ENCODE results near the gene PRRX1.

The PRRX1 gene

DNA sequence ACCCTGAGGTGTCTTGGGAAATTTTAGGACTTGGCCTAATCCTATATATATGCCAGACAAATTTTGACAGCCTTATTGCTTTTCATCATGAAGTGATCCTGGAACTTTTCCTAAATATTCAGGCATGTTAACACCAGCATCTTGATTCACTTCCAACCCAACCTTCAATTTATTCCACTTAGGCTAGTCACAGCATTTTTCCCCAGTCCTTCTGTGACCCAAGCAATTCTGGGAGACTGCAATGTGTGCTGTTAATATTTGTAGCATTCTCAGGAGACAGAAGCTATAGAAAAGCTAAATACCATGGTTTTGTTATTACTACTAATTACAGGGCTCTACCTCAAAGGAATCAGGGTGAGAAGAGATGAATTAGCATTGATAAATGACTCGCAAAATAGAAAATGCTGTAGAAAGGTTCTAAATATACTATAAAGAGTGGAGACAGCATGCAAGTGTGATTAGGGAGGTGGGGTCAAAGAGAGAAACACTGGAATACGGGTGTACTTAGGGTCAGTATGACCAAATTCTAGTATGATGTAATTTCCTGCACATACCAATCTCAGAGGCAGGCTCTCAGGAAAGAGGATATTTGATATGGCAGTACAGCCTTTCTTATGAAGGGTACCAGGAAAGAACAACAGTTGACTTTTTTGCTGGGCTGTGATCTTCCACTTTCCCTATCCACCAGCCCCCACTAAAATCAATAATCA is 29.1 kb downstream of the PRRX1 start:
- DNase-seq (ENCODE audit: low spot score), result peak; percentile 30

DNA sequence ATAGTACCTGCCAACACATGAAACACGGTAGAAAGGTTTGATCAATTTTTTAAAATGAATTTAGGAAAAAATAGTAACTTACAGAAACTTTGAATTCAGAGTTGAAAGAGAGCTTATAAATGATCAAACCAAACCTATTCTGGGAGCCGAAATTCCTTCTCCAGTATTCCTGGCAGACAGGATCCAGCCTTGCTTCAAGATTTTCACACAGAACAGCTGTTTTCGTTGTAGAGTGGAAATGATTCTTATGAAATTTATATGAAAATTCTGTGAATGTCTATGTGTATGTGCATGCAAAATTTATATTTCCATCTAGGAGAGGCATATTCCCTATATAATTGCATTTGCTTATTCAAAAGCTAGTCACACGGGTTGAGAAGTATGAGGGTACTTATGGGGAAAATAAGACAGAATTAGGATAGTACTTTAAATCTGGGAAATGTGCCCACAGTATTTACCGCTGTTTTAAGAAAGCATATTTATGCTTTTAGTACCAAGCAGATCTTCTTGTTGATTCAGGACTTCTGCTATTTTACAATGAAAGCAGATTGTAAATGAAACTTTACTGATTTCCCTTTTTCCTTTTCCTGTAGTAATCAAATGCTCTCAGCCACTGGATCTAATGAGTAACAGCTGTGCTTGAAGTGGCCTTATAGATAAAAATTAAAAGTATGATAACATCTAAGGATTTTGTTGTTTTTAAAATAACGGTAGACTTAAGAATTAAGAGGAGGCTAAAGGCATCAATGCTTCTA is 30.4 kb downstream of the PRRX1 start:
- no peak for DNase-seq (ENCODE audit: low spot score)

DNA sequence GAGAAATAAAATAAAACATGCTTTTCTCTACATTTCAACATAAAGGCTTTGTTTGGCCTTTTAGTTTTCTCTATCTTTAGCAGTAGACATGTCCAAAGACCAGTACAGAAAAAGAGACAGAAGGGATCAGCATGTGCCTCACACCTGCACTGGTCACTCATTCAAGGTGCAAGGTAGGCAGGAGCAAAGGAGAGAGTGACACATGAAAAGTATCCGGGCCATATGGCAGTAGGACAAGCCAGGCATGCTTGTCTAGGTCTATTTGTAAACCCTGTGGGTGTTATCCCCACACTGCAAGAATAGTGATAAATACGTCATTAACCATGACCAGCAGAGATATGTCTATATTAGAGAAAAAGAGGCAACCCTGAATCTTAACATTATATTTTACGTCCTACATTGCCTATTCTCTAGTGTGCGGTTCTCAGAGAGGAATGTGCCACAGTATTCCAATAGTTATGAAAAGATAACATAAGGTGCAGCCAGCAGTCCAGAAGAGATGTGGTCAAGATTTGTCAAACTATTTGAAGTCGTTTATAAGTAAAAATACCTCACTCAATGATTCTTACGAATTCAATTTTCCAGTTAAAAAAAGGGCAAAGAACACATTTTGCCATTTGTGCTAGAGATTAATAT is 32.1 kb downstream of the PRRX1 start:
- DNase-seq (ENCODE audit: low spot score), result no peak

DNA sequence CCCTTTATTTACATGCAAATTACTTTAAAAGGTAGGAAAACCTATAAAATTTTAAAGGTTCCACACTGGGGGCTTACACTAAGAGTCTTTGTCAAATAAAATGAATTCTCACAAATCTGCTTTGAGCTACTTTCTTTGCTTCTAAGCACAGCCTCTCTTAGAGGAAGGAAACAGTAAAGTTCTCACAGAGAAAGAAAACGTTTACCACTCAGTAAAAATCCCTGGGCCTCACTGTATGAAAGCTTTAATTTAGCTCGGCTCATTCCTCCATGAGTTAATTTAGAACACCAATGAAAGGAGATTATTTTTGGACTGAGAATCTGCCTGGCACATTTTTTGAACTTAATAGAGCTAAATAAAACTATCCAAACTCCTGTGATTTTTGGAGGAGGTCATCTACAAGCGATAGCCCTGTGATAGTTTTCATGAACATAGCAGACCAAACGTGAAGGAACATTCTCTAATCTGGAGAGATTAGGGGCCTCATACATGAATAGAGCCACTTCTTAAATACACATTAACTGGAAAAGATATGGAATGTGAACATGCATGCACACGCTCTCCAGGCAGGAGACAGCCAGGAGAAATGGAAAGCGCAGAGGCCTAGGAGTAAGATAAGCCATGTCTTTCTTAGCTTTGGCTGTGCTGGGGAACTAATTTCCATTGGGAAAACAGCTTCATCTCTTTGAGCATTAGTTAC is 32.8 kb downstream of the PRRX1 start:
- DNase-seq (ENCODE audit: low spot score), result no peak

DNA sequence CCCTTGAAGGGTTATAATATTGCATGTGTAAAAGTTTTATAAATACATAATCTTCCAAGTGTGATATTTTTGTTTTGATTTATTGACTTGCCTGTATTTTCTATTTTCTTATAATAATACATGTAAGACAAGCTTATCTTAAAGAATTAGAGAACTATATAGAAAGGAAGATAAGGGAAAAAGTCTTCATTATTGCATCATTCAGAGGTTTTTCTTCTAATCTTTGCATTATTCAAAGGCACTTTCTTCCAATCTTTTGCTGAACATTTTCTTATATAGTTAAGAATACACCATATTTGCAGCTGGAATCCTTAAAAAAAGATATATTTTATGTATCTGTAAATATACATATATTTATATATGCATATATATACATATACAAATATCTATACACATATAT is 33.4 kb downstream of the PRRX1 start:
- DNase-seq (ENCODE audit: low spot score), result no peak

DNA sequence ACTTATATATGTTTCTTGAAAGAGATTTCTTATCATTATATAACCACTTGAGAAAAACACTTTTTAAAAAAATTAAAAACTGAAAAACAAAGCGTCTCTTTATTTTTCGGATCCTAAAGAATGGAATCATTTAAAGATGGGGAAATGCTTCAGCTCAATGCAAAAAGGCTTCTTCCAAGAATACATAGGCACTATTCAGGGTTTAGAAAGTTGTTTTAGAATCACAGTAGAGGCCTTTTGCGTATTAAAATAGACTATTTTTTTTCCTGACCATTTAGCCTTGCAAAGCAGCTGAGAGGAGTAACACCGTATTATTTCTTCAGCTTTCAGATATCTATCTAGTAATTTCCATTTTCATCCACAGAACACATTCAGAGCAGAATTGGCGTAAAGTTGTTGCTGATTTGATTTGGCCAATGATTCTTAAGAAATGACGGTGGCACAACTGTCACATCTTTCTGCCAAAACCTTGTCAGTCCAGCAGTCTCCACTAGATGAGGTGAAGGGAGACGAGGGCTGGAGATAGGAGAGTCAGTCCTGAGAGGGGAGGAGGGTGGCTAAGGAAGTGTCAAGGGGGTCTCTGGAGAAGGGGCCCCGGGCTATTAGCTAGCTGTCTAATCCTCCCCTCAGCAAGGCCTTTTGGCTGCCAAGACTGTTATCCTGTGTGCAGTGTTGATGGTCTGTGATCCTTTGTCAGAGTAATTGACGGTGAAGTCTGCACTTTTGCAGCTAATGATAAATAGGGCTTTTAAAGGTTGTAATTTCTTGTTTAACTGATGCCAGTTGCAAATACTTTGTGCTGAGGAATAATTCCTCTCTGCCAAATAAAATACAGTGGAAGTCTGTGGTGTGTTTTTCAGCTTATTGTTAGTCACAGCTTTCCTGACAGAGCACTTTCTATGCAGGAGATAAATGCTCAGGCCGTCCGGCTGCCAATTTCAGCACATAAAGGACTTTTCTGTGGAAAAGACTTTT is 34.7 kb downstream of the PRRX1 start:
- peak; percentile 44 for DNase-seq (ENCODE audit: low spot score)

DNA sequence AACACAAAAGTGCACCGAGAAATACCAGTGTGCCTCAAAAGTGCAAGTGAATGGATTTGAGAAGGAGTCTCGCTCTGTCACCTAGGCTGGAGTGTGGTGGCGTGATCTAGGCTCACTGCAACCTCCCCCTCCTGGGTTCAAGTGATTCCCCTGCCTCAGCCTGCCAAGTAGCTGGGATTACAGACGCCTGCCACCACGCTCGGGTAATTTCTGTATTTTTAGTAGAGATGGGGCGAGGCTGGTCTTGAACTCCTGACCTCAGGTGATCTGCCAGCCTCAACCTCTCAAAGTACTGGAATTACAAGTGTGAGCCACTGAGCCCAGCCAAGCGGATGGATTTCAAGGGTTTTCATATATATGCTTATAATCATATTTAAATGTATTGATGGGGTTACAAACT is 35.8 kb downstream of the PRRX1 start:
- DNase-seq (ENCODE audit: low spot score), result no peak

DNA sequence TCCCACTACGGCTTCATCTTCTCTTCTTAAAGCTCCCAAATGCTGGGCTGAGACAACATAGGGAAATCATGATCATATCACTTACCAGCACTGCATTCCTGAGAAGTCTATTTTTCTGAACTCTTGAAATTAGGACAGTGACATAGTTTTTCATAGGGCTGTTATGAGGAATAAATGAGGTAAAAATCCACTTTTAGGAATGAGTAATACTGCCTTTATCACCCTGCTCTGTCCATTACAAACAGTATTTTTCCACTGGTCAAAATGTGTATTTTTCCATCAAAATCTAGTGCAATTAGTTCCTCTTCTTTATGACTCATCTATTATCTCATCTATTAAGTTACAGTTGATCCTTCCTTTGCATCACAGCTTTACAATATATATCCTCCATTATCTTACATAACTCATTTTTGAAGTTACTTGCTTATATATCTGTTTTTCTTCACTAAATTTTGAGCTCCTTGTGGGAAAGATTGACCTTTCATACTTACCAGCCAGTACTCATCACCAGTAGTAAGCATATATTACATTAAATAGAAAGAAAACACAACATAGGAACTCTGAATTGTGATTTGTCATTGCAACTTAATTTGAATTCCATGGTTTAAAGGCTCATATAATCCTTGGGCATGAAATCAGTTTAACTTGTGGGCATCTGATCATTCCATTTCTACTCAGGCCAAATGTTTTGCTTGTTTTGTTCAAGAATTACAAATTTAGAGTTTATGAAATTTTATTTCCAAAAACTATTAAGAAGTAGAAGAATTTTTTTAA is 37.1 kb downstream of the PRRX1 start:
- DNase-seq (ENCODE audit: low spot score), result peak; percentile 18

DNA sequence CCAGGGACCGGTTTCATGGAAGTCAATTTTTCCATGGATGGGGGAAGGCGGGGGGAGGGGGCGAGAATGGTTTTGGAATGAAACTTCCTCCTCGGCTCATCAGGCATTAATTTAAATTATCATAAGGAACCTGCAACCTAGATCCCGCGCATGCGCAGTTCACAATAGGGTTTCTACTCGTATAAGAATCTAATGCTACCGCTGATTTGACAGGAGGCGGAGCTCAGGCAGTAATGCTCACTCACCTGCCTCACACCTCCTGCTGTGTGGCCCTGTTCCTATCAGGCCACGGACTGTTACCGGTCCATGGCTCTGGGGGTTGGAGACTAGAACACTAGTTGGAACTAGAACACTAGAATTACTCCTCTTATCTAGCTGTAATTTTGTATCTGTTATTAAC is 38.0 kb downstream of the PRRX1 start:
- no peak for DNase-seq (ENCODE audit: low spot score)

DNA sequence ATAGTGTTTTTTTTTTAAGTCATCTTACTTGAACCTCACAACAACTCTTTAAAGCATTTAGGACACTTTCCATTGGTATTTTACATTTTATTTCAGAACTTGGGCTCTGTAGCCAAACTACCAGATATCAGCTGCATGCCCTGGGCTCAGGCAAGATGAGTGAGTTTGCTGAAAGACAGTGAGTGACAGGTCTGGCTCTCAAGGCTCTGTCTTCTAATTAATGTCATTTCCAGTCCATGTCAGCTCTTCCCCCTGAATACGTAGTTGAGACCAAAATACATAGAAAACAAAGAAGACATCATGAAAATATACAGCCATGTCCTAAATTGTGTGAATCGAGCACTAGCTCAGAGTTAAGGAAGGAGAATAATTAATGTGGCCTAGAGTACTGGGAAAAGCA is 39.7 kb downstream of the PRRX1 start:
- DNase-seq (ENCODE audit: low spot score), result no peak

DNA sequence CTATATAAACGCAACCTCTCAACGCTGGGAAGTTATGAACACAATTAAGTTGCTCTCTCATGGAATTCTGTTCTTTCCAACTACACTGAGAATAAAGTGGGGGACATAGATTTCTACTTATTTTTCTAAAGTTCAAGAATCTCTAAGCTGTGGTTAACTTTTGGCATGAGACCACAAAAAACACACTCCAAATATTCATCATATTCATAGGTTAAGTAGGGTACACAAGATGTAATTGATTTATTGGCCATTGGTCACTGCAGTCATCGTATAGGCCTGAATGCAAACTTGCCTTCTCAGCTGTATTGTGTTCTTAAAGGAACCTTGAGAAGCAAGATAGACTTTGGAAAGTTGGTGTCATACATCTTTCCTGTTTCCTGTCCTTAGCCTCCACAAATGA is 40.3 kb downstream of the PRRX1 start:
- no peak for DNase-seq (ENCODE audit: low spot score)

DNA sequence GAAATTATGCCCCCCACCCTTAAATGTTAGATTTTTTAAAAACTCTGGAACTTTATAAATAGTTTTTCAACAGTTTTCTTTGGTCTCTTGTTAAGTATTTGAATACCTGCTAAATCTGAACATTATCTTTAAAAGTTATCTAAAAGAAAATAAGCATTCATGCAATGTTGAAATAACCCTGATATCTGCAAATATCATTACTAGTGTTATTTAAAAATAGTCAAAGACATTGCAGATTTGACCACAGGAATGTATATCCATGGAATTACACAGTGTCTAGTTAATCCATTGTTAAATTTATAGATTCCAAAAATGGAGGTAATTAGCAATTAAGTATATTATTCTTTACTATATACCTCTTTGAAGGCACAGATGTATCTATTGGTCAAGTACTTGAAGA is 42.0 kb downstream of the PRRX1 start:
- DNase-seq (ENCODE audit: low spot score), result no peak

DNA sequence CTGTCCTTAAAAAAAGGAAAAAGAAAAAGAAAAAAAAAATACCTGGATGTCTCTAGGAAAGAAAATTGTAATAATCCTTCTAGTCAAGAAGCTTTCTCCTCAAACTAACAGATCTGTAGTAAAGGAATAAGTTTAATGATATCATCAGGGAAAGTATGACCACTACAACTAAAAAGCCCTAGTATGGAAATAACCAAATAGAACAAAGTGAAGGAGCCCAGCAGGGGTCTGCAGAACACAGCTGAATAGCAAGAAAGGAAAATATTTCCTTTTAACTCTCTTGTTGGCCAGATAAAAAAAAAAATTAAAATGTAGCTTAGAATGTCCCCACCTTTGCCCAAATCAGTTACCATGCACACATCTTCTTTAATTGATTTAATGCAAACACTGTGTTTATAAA is 43.2 kb downstream of the PRRX1 start:
- no peak for DNase-seq (ENCODE audit: low spot score)

DNA sequence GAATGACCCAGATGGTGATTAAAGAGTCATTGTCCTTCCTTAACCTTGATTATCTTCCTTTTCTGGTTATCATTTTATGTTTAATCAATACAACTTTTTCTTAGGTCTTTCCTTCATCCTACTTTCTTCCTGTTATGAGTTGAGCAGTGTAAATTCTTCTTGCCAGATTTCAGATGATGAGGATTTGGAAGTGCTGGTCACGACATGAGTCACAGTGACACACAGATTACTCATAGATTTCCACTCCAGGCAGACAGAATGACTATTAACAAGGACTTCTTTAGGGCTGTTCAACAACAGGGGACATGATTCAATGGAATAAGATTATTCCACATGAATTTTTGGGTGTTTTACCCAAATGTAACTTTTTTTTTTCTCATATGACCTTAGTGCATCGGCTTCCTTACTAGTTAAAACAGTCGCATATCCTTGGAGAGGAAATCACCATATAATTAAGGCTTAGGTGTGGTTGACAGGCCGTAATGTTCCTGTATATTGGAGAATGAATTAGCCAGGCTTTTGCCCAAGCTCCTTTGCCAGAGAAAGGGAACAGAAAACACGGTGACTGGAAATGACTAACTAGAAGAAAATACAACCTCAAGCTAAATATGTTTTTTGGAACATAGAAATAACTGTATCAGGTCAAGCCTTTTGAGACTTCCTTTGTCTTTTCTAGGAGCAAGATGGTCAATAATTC is 44.2 kb downstream of the PRRX1 start:
- peak; percentile 64 for DNase-seq (ENCODE audit: low spot score)

DNA sequence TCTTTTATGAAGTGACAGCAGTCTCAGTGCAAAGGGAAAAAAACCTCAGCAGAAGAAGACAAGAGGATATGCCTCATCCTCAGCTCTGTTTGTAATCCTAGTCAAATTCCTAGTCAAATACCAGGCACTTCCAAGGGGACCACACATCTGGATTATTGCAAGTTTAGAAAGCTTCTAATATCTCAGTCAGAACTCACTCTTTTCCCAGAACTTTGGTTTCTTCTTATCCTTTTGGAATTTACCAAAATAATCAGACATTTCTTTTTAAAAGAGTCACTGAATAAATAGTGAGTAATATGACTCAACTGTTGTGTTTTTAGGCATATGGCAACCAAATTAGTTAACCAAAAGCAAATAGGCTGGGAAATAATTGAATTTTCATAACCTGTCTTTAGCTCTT is 47.8 kb downstream of the PRRX1 start:
- DNase-seq (ENCODE audit: low spot score), result peak; percentile 61

DNA sequence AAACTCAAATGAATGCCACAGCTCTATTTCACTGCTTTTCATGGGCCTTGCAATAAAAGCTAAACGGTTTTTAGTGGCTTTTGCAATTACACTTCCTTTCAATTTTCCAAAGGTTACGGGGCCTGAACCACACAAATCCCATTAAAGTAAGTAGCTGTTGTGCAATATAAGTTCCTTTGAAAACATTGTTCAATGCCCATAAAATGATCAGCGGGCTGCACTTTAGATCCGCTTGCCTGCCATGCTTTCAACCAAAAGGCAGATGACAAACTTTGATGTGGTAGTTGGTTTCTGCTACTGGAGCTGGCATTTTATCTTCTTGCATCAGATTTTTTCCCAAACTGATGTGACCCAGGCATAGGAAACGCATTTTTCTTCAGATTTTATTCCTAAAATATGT is 50.2 kb downstream of the PRRX1 start:
- DNase-seq (ENCODE audit: low spot score), result no peak

DNA sequence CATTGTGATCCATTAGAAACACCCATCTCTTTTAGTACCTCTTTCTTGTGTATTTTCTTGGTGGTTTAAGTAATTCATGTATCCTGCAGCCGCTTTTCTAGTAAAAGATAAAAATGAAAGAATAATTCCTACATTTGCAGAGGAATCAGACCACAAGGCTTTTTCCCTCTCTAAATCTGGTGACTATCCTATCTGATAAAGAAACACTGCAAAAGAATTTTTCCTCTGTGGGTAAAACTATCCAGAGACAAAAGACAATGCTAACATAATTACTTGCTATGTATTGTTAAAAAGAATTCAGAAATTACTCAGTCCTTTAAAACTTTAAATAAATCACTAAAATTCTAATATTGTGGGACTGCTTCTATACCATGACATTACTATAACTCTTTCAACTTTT is 51.0 kb downstream of the PRRX1 start:
- DNase-seq (ENCODE audit: low spot score), result no peak

DNA sequence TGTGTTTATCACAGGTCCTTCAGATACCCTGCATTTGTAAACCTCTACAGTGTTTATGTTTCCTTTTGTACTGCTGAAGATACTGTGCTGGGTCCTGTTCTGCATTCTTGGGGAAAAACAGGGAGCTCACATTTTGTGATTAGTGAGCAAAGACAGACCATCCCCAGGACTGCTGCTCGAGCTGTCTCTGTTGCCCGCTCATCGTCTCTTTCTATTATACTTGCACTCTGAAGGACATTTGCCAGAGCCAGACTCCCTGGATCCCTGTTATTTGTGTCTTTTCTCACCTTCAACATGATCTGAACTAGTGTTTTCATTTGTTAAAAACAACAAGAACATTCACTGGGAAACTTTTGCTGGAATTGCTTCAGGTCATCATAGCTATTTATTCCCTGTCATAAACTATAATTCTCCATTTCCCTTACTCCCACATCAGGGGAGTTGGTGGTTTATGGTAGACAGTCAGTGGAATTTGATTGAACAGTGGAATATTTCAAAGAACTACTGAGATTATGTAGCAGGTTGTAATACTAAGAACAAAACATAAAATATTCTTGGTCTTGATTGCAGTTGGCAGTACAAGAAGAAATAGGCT is 53.0 kb downstream of the PRRX1 start:
- no peak for DNase-seq (ENCODE audit: low spot score)

DNA sequence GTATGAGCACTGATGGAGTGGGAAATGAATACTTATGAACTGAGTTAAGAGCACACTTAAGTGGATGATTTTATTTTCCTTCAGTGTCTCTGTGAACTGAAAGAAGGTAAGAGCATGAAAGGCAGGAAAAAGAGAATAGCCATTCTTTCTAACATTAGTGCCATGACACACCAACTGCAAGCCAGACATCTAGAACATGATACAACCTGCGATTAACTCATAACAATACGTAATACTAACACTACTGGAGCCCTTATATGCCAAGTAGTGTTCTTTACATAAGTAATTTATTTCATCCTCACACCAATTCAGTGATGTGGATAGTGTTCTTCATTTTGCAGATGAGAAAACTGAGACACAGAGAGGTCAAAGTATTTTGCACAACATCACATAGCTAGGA is 56.7 kb downstream of the PRRX1 start:
- DNase-seq (ENCODE audit: low spot score), result no peak

DNA sequence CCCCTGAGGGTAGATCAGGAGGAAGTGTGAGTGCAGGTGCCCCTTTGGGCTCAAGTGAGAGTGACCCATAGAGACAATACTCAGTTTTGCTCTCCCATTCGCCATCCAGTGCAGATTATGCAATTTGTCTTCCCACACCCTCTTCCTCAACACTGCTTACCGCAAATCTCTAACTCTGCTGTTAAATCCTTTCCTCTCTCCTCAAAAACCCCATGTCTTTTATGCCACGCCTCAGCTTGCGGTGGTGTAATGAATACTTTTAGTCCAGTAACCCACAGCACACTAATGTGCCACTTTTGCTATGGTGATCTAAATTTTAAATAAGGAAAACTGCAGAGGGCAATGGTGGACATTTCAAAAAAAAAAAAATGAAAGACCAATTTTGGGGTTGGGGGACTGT is 57.7 kb downstream of the PRRX1 start:
- DNase-seq (ENCODE audit: low spot score), result no peak
